ENCODE results near the gene ITPK1.
"Not testable (repeated sequence)": the region's sequence is repeated elsewhere in the genome, so short reads cannot be mapped to it uniquely, and the experiment has no call there.

The ITPK1 gene

DNA sequence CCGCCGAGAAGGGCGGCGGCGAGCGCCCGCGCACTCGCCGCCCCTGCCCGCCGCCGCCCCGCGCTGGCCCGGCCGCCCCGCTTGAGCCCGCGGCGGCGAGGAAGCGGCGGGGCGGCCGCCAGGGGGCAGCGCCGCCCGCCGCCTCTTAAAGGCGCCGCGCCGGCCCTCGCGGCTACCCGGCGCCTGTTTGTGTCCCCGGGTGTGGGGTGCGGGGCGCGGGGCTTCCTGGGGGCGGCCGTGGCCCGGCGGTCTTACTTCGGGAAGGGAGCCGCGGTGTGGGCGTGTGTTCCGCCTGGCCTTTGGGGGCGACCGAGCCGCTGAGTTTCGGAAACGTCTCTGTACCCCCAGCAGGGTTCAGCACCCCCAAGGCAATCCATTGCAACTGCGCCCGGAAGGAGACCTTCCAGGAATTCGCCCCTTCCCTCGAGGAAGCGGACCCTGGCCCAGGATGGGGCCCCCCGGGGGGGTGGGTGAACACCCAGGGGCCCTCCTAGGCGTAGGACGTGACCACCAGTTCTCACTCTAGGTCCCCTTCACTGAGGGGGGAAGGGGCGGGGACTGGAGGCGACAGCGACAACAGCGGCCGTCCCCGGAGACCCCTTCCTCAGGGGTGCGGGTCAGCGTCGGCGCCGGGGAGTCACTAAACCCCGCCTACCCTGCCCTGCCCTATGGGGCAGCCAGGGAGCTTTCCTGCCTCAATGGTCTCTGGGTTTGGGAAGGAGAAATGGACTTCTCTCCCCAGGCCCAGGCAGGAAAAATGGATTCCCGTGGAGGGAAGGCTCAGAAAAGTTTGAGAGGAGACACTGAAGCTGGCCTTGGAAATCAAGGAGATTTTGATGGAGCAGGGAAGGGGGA is at the start of gene ITPK1:
TSS of gene ITPK1 (minus strand) at position 105 of the 855 bp plus-strand sequence. CDS start 762 bp downstream, outside the sequence.
- peak; percentile 57 for ATAC-seq
- peak within 1 kb of the TSS; percentile 83 for H3K4me3 Mint-ChIP-seq

DNA sequence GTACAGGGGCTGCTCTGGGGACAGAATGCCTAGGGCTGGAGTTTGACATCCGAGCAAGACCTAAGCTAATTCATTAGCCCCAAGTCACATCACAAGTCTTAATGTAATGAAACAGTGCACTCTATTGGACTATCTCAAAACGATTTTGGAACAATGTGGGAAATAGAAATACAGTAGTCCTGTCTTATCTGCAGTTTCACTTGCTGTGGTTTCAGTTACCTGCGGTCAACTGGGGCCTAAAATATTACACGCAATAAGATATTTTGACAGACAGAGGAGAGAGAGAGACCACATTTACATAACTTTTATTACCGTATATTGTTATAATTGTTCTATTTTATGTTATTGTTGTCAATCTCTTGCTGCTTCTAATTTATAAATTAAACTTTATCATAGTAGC is 47.8 kb upstream of the ITPK1 start:
- no peak overlapping the region for H3K27ac Mint-ChIP-seq
- no peaks in the 10 kb centered on the region for H3K9me3 Mint-ChIP-seq
- DNase-seq (no peak), ATAC-seq (no peak)
- H3K4me3 Mint-ChIP-seq, result no peak overlapping the region
- no peaks in the 10 kb centered on the region for H3K4me1 Mint-ChIP-seq
- no peaks in the 10 kb centered on the region for H3K27me3 Mint-ChIP-seq
- no peaks in the 10 kb centered on the region for H3K36me3 Mint-ChIP-seq (ENCODE audit: low read depth)

More for the DNA sequence above, at the start of gene ITPK1:
- Mint-ChIP-seq H3K9me3 (no peaks in the 10 kb centered on the region), H3K27ac (peak within 1 kb of the TSS; percentile 64), H3K36me3 (ENCODE audit: low read depth) (no peaks in the 10 kb centered on the region), H3K4me1 (peaks cover 35% of the 10 kb centered on the region), H3K27me3 (no peaks in the 10 kb centered on the region)
- DNase-seq, result peak; percentile 66

DNA sequence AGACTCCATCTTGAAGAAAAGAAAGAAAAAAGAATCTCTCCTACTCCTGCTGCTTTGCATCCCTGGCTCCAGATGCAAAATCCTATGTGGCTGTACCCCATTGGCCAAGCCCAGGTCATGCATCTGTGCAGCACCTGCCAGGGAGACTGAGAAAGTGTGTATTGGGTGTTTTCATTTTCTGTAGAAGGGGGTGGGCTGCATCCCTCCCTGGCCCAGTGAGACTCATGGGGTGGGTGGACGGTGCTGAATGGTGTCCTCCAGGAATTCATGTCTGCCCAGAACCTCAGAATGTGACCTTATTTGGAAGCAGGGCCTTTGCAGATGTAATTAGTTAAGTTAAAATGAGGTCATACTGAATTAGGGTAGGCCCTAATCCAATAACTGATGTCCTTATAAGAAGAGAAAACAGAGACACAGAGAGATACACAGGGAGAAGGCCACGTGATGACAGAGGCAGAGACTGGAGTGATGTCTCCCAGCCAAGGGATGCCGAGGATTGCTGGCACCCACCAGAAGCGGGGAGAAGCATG is 45.8 kb upstream of the ITPK1 start:
- H3K27ac Mint-ChIP-seq, result no peak overlapping the region
- ATAC-seq (no peak), DNase-seq (no peak)
- H3K4me3 Mint-ChIP-seq, result no peak overlapping the region
- H3K4me1 Mint-ChIP-seq, result no peaks in the 10 kb centered on the region
- no peaks in the 10 kb centered on the region for H3K9me3 Mint-ChIP-seq
- H3K27me3 Mint-ChIP-seq, result no peaks in the 10 kb centered on the region
- H3K36me3 Mint-ChIP-seq (ENCODE audit: low read depth), result no peaks in the 10 kb centered on the region

DNA sequence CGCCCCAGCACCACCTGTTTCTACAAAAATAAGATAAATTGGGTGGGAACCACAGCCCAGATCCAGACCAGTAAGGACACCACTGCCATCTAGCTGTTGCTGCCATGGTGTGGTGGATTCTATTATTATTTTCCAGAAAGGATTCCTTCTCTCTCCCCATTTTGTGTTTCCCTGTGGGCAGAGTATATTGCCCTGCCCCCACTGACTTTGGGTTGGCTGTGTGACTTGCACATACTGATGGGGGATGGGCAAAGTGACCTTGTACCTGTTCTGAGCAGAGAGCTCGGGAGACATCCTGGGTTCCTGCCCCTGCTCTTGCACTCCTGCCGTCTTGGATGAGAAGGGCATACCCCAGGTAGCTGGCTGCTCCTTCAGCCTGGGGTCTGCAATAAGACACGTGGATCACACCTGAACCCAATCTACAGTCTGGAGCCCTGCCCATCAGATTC is 44.7 kb upstream of the ITPK1 start:
- H3K27ac Mint-ChIP-seq, result no peak overlapping the region
- ATAC-seq, result peak; percentile 59
- no peak for DNase-seq
- no peaks in the 10 kb centered on the region for H3K9me3 Mint-ChIP-seq
- no peaks in the 10 kb centered on the region for H3K36me3 Mint-ChIP-seq (ENCODE audit: low read depth)
- H3K27me3 Mint-ChIP-seq, result no peaks in the 10 kb centered on the region
- no peaks in the 10 kb centered on the region for H3K4me1 Mint-ChIP-seq
- no peak overlapping the region for H3K4me3 Mint-ChIP-seq

DNA sequence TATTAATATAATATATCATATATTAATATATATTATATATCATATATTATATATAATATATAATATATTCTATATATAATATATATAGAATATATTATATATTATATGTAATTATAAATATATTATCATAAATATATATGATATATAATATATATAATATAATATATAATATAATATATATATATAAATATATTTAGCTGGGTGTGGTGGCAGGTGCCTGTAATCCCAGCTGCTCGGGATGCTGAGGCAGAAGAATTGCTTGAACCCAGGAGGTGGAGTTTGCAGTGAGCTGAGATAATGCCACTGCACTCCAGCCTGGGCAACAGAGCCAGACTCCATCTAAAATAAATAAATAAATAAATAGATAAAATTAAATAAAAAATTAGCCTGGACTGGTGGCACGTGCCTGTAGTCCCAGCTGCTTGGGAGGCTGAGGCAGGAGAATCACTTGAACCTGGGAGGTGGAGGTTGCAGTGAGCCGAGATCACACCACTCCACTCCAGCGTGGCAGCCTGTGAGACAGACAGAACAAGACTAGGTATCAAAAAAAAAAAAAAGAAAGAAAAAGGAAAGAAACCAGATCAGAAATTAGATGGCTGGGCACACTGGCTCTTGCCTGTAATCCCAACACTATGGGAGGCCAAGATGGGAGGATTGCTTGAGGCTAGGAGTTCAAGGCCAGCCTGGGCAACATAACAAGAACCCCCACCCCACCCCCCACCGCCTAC is 44.1 kb upstream of the ITPK1 start:
- not testable (repeated sequence) for H3K9me3 Mint-ChIP-seq; H3K4me3 Mint-ChIP-seq; H3K4me1 Mint-ChIP-seq; H3K27ac Mint-ChIP-seq; H3K36me3 Mint-ChIP-seq (ENCODE audit: low read depth); H3K27me3 Mint-ChIP-seq; DNase-seq
- peak; percentile 4 for ATAC-seq

DNA sequence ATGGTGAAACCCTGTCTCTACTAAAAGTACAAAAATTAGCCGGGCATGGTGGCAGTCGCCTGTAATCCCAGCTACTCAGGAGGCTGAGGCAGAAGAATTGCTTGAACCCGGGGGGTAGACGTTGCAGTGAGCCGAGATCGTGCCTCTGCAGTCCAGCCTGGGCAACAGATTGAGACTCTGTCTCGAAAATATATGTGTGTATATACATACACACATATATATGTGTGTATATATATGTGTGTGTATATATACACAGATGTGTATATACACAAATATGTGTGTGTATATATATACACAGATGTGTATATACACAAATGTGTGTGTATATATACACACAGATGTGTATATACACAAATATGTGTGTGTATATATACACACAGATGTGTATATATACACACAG is 42.6 kb upstream of the ITPK1 start:
- not testable (repeated sequence) for H3K9me3 Mint-ChIP-seq; H3K27me3 Mint-ChIP-seq; H3K27ac Mint-ChIP-seq; H3K4me1 Mint-ChIP-seq; DNase-seq; H3K4me3 Mint-ChIP-seq; H3K36me3 Mint-ChIP-seq (ENCODE audit: low read depth); ATAC-seq

DNA sequence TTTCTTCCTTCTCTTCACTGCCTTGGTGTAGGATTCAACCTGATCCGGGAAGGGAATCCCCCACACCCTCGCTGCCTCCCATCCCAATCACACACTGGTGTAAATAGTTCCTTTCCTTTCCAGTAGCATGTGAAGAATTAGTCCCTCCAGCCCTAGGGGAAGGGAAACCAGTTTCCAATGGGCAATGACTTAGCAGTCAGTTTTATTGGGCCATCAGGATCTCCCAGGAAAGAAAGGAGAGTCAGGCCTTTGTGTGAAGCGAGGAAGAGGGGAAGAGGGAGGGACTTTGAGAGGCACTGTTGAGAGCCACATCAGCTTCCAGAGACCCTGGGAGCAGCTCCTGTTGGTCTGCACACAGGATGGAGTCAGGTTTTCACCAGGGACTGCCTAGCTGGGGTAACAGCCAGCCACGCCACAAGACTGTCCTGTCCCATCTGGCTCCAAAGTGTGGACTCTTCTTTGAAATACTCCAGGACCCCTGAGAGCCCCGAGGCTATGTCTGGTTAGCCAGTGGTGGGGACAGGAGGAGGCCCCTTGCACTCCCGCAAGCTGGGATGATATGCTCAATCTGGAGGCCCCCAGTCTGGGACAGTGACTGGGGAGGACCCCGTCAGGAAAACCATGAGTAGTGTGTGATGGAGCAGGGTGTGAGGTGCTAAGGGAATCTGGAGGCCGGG is 41.1 kb upstream of the ITPK1 start:
- Mint-ChIP-seq H3K27ac (no peak overlapping the region), H3K4me3 (no peak overlapping the region), H3K36me3 (ENCODE audit: low read depth) (no peaks in the 10 kb centered on the region), H3K4me1 (no peaks in the 10 kb centered on the region), H3K27me3 (no peaks in the 10 kb centered on the region), H3K9me3 (no peaks in the 10 kb centered on the region)
- no peak for DNase-seq
- ATAC-seq, result peak; percentile 9

DNA sequence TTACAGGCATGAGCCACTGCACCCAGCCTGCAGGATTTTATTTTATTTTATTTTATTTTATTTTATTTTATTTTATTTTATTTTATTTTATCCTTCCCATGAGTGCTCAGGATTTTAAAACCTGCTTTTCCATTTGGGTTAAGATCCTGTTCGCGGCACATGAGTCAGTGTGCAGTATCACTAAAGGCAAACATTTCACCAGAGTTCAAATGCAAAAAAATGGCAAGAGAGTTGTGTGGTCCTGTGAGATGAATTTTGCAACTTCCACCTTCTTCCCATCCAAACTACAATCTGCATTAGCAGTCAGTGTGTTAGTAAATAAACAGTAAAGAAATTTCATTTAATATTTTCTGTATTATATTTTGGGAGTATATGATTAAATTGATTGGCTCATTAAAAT is 39.9 kb upstream of the ITPK1 start:
- H3K9me3 Mint-ChIP-seq, result no peaks in the 10 kb centered on the region
- H3K27ac Mint-ChIP-seq, result no peak overlapping the region
- H3K36me3 Mint-ChIP-seq (ENCODE audit: low read depth), result no peaks in the 10 kb centered on the region
- H3K4me3 Mint-ChIP-seq, result no peak overlapping the region
- ATAC-seq (no peak), DNase-seq (no peak)
- no peaks in the 10 kb centered on the region for H3K27me3 Mint-ChIP-seq
- H3K4me1 Mint-ChIP-seq, result no peaks in the 10 kb centered on the region

DNA sequence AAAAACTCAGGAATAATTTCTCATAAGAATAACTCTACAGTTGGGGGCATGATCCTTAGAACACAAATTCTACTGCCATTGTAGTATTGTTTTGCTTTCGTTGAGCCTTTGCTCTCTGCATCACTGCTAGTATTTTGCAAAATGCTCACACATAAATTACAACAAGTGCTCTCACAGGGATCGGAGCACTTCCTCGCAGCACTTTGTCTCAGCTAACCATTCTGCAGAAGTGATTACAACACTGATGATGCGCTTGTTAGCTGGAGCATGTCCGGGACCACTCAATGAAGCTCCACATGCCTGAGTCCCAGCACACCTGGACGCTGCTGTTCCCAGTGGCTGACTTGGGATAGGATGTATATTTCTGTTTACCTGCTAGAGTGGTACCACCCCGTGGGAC is 37.4 kb upstream of the ITPK1 start:
- H3K27ac Mint-ChIP-seq, result no peak overlapping the region
- H3K9me3 Mint-ChIP-seq, result no peaks in the 10 kb centered on the region
- DNase-seq (no peak), ATAC-seq (no peak)
- no peaks in the 10 kb centered on the region for H3K27me3 Mint-ChIP-seq
- no peak overlapping the region for H3K4me3 Mint-ChIP-seq
- H3K4me1 Mint-ChIP-seq, result no peaks in the 10 kb centered on the region
- H3K36me3 Mint-ChIP-seq (ENCODE audit: low read depth), result no peaks in the 10 kb centered on the region

DNA sequence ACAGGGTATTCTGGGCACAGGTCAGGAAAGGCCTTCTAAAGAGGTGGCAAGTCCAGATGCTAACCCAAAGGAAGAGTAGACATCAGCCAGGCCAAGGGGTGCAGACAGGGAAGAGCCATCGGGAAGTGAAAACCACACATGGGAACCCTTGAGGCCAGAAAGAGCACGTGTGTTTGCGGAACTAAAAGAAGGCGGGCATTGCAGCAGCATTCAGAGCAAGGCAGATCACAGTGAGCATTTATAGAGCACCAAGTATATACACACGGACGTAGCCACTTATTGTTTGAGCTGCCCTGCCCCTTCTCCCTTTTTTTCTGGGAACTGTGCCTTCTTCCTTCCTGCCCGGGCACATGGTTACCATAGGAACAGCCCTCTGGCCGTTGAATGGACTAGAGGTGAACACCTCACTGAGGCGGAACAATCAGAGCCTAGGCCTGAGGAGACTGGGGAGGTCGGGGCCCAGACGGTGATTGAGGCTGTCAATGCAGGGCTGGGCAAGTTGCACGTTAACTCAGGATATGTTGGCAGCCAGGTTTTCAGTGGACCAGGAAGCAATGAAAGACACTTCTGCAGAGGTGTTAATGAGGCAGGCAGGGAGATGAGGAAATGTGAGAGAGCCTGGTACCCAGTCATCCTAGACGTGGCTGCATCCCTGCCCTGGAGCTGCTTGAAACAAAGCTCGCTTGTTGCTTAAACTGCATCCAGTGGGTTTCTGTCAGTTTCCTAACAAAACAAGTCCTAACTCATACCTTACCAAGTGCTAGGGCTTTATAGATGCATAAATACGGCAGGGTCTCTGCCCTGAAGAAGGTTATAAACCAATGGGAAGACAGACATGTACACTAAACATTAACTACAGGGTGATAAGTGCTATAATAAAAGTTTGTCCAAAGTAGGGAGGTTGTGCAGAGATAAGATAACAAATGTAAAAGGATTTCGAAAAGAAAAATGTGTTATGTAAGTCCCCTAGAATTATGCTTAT is 34.8 kb upstream of the ITPK1 start:
- DNase-seq (no peak), ATAC-seq (no peak)
- no peaks in the 10 kb centered on the region for H3K27me3 Mint-ChIP-seq
- no peaks in the 10 kb centered on the region for H3K4me1 Mint-ChIP-seq
- no peaks in the 10 kb centered on the region for H3K36me3 Mint-ChIP-seq (ENCODE audit: low read depth)
- H3K9me3 Mint-ChIP-seq, result no peaks in the 10 kb centered on the region
- no peak overlapping the region for H3K27ac Mint-ChIP-seq
- H3K4me3 Mint-ChIP-seq, result no peak overlapping the region

DNA sequence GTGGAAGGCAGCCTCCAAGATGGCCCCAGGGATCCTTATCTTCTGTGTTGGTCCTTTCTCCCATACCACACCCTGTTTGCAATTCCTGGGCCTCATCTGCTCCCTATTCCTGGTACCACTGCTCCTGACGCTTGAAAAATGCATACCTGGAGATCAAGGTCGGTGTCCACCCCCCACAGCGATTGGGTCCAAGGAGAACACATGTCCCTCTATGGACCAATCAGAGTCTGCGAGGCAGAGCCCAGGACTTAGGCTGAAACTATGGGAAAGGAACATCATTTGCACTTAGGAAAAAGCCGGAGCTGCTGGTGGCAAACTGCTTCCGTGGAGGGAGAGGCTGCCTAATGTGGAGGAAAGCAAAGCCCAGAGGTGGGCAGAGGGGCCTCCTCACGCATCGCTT is 33.3 kb upstream of the ITPK1 start:
- Mint-ChIP-seq H3K36me3 (ENCODE audit: low read depth) (no peaks in the 10 kb centered on the region), H3K4me3 (no peak overlapping the region), H3K27me3 (no peaks in the 10 kb centered on the region), H3K27ac (no peak overlapping the region), H3K4me1 (no peaks in the 10 kb centered on the region), H3K9me3 (no peaks in the 10 kb centered on the region)
- ATAC-seq, result no peak
- DNase-seq, result no peak

DNA sequence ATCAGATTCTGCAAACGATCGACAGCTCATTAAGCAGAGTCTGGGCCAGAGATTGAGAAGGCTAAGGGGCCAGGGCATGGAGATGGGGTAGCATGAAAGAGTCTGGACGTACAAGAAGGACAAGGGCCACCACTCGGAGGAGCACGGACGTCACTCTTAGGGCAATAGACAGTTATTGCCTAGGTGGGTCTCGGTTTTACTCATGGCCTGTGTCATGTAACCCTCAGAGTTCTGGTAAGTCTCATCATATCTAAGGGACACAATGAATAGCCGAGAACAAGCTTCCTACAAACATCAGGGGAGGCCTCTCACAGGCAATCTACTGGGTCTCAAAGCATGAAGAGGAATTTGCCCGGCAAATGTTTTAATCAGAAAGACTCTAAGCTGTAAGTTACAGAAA is 30.4 kb upstream of the ITPK1 start:
- no peaks in the 10 kb centered on the region for H3K36me3 Mint-ChIP-seq (ENCODE audit: low read depth)
- H3K4me3 Mint-ChIP-seq, result no peak overlapping the region
- no peaks in the 10 kb centered on the region for H3K27me3 Mint-ChIP-seq
- H3K4me1 Mint-ChIP-seq, result no peaks in the 10 kb centered on the region
- DNase-seq, result no peak
- peak overlapping the region; percentile 1 for H3K27ac Mint-ChIP-seq
- peak; percentile 51 for ATAC-seq
- H3K9me3 Mint-ChIP-seq, result no peaks in the 10 kb centered on the region

DNA sequence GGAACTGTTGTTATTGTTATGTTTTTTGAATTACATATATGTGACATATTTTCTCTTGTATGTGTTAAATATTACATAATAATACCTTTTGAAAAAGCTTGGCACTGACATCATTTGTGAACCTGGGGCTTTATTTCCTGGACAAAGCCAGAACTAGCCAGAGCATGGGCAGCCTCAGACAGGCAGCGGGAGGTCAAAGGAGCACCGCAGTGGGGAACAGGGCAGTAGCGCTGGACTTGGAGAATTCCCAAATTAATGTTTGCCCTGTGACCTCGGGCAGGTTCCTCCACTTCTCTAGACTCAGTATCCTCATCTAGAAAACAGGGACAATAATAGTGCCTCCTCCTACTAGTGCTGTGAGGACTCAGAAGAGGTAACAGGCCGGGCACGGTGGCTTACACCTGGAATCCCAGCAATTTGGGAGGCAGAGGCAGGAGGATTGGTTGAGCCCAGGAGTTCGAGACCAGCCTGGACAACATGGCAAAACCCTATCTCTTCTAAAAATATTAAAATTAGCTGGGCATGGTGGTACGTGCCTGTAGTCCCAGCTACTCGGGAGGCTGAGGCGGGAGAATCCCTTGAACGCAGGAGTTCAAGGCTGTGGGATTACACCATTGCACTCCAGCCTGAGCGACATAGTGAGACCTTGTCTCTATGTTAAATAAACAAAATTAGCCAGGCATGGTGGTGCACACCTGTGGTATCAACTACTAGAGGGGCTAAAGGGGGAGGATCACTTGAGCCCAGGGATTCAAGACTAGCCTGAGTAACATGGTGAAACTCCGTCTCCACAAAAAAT is 27.3 kb upstream of the ITPK1 start:
- DNase-seq, result no peak
- no peak for ATAC-seq
- H3K27me3 Mint-ChIP-seq, result no peaks in the 10 kb centered on the region
- H3K27ac Mint-ChIP-seq, result no peak overlapping the region
- no peaks in the 10 kb centered on the region for H3K9me3 Mint-ChIP-seq
- H3K4me3 Mint-ChIP-seq, result no peak overlapping the region
- H3K4me1 Mint-ChIP-seq, result peaks cover 2% of the 10 kb centered on the region
- H3K36me3 Mint-ChIP-seq (ENCODE audit: low read depth), result no peaks in the 10 kb centered on the region

All from activated naive CD8-positive, alpha-beta T cell treated with anti-CD3 and anti-CD28 coated beads, Interleukin-2, amount 50 U/mL, for 24 hours (primary cell).